Measurements from ENCODE around the gene CDH1.

The CDH1 gene

GRCh38 chr16:68798398-68798797, 61.3 kb downstream of the CDH1 start:
- no peak for DNase-seq

GRCh38 chr16:68800257-68800875, 63.3 kb downstream of the CDH1 start:
- no peaks in the 10 kb centered on the region for H3K27me3 ChIP-seq (ENCODE audit: insufficient read depth, low read depth, severe bottlenecking)
- no peak overlapping the region for H3K27ac ChIP-seq
- no peaks in the 10 kb centered on the region for H3K9me3 ChIP-seq (ENCODE audit: severe bottlenecking)
- no peaks in the 10 kb centered on the region for H3K36me3 ChIP-seq
- TF ChIP-seq CTCF (IDR thresholded peaks at IDR 0.05; ENCODE audit: low read depth, low read length): peak; percentile 67
- DNase-seq: peak; percentile 72
- H3K4me3 ChIP-seq (ENCODE audit: low read depth, low read length): no peak overlapping the region

More at GRCh38 chr16:68798398-68798797, 61.3 kb downstream of the CDH1 start:
- Histone ChIP-seq H3K27ac (no peak overlapping the region), H3K4me3 (ENCODE audit: low read depth, low read length) (no peak overlapping the region), H3K9me3 (ENCODE audit: severe bottlenecking) (no peaks in the 10 kb centered on the region), H3K36me3 (no peaks in the 10 kb centered on the region), H3K27me3 (ENCODE audit: insufficient read depth, low read depth, severe bottlenecking) (no peaks in the 10 kb centered on the region)
- no peak for TF ChIP-seq CTCF (IDR thresholded peaks at IDR 0.05; ENCODE audit: low read depth, low read length)

GRCh38 chr16:68802190-68802589, 65.1 kb downstream of the CDH1 start:
- Histone ChIP-seq H3K27me3 (ENCODE audit: insufficient read depth, low read depth, severe bottlenecking) (no peaks in the 10 kb centered on the region), H3K36me3 (no peaks in the 10 kb centered on the region), H3K27ac (no peak overlapping the region), H3K9me3 (ENCODE audit: severe bottlenecking) (no peaks in the 10 kb centered on the region), H3K4me3 (ENCODE audit: low read depth, low read length) (no peak overlapping the region)
- no peak for DNase-seq
- no peak for TF ChIP-seq CTCF (IDR thresholded peaks at IDR 0.05; ENCODE audit: low read depth, low read length)

GRCh38 chr16:68806422-68806821, 69.3 kb downstream of the CDH1 start:
- Histone ChIP-seq H3K4me3 (ENCODE audit: low read depth, low read length) (no peak overlapping the region), H3K9me3 (ENCODE audit: severe bottlenecking) (no peaks in the 10 kb centered on the region), H3K27me3 (ENCODE audit: insufficient read depth, low read depth, severe bottlenecking) (no peaks in the 10 kb centered on the region), H3K36me3 (no peaks in the 10 kb centered on the region), H3K27ac (no peak overlapping the region)
- no peak for TF ChIP-seq CTCF (IDR thresholded peaks at IDR 0.05; ENCODE audit: low read depth, low read length)
- DNase-seq: no peak

- H3K27ac ChIP-seq: no peak overlapping the region
- DNase-seq: no peak
- H3K4me3 ChIP-seq (ENCODE audit: low read depth, low read length): no peak overlapping the region
- no peaks in the 10 kb centered on the region for H3K36me3 ChIP-seq
- no peaks in the 10 kb centered on the region for H3K27me3 ChIP-seq (ENCODE audit: insufficient read depth, low read depth, severe bottlenecking)
- no peak for TF ChIP-seq CTCF (IDR thresholded peaks at IDR 0.05; ENCODE audit: low read depth, low read length)
- H3K9me3 ChIP-seq (ENCODE audit: severe bottlenecking): no peaks in the 10 kb centered on the region
Observed at GRCh38 chr16:68806981-68807380, 69.9 kb downstream of the CDH1 start.

- no peak for DNase-seq
- H3K36me3 ChIP-seq: no peaks in the 10 kb centered on the region
- no peaks in the 10 kb centered on the region for H3K27me3 ChIP-seq (ENCODE audit: insufficient read depth, low read depth, severe bottlenecking)
- TF ChIP-seq CTCF (IDR thresholded peaks at IDR 0.05; ENCODE audit: low read depth, low read length): no peak
- H3K4me3 ChIP-seq (ENCODE audit: low read depth, low read length): no peak overlapping the region
- no peak overlapping the region for H3K27ac ChIP-seq
- H3K9me3 ChIP-seq (ENCODE audit: severe bottlenecking): no peaks in the 10 kb centered on the region
Observed at GRCh38 chr16:68814516-68814915, 77.4 kb downstream of the CDH1 start.
